GM20431 (cell line): Measurements from ENCODE around the gene HOXA11.

ENCODE experiments used
- in situ Hi-C: fragments of 300-500 bp; cut with MseI, MboI; formaldehyde crosslinking; loops from one replicate; pipeline ENCODE4 v1.15.0; 2020; ENCODE audit warnings: low sequenced_read_pairs; ENCODE audit not compliant: unreplicated experiment

The HOXA11 gene

DNA sequence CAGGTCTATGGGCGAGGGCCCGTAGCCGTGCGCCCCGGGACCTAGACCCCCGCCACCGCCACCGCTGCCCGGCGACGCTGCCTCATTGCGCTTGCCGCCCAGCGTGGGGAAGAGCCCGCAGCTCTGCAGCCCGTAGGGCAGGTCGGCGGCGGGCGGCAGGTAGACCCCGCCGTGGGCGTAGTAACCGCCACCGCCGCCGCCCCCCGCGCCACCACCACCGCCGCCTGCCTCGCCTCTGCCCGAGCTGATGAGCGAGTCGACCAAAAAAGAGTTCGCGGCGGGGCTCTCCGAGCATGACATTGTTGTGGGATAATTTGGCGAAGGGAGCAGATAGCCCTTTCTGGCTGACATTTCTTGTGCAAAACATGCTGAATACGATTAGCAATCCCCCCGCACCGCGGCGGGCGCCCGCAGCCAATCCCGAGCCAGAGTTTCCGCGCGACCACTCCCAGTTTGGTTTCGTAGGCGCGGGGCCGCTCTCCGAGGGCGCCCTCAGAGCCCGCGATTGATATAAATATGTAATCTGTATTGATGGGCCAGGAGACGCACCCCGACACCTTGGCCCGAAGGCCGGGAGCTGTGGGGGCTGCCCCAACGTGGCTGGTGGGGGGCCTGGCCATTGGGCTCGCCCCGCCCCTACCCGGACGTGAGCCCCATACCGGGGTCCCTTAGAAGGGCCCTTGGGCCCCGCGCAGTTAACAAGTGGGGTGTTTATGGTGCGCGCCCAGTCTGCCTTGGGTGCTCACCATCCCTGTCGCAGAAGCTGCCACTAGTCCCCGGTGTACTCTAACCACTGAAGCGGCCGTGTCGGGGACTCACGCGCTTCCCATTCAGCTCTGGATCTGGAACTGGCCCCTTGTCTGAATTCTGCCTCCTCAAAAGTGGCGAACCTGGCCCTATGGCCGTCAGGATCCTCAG, 10.8 kb downstream of the HOXA11 start, which contains the start of gene HOXA10:
HOXA10 (minus strand) TSS at position 365 of the 918 bp plus-strand sequence; CDS start at position 351, 14 bp downstream.
- in situ Hi-C loops, result loop anchor here (25.0 kb wide), 2 partner anchors 787 to 1312 kb away; no protein-coding TSS in a partner anchor

DNA sequence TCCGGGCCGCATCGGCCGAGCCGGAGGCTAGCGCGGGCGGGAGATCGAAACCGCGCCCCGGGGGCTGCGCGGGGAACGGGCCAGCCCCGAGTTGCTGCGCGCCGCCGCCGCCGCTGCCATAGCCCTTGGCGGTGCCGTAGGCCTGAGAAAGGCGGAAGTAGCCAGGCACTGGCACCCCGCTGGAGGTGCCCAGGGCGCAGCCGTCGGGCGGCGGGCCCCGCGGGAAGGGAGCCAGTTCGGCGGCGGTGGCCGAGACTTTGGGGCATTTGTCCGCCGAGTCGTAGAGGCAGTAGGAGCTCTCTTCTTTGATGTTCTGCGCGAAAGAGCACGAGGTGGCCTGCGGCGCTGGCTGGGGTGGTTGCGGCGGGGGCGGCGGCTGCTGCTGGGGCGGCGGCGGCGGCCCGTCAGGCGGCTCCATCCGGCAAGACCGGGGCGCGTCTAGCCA, 11.5 kb downstream of the HOXA11 start:
- in situ Hi-C loops, result loop anchor here (25.0 kb wide), 2 partner anchors 786 to 1311 kb away; no protein-coding TSS in a partner anchor

- in situ Hi-C loops, result loop anchor here (25.0 kb wide), 2 partner anchors 786 to 1311 kb away; no protein-coding TSS in a partner anchor
Measured at GRCh38 chr7:27172823-27173510, 12.1 kb downstream of the HOXA11 start.

- in situ Hi-C loops, result loop anchor here (25.0 kb wide), 2 partner anchors 785 to 1310 kb away; no protein-coding TSS in a partner anchor
Measured at GRCh38 chr7:27172315-27172774, 12.7 kb downstream of the HOXA11 start.

- in situ Hi-C loops, result loop anchor here (25.0 kb wide), 2 partner anchors 784 to 1309 kb away; no protein-coding TSS in a partner anchor
Measured at GRCh38 chr7:27171637-27172314, 13.3 kb downstream of the HOXA11 start.

DNA sequence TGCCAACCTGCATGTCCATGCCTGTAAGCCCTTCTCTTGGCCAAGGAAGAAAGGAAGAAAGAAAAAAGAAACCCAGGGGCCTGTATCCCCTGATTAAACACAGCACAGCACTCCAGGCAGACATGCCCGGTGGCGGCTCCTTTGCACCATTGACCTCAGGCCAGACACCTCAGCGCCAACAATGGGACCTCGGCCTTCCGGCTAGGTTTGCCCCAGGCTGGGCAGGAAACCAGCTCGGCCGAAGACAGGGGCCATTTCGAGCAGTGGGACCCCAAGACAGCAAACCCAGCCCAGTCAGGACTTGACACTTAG, 13.8 kb downstream of the HOXA11 start:
- in situ Hi-C loops, result loop anchor here (25.0 kb wide), 2 partner anchors 784 to 1309 kb away; no protein-coding TSS in a partner anchor

GRCh38 chr7:27170426-27171324, 14.4 kb downstream of the HOXA11 start:
- in situ Hi-C loops, result loop anchor here (25.0 kb wide), 2 partner anchors 783 to 1308 kb away; no protein-coding TSS in a partner anchor

DNA sequence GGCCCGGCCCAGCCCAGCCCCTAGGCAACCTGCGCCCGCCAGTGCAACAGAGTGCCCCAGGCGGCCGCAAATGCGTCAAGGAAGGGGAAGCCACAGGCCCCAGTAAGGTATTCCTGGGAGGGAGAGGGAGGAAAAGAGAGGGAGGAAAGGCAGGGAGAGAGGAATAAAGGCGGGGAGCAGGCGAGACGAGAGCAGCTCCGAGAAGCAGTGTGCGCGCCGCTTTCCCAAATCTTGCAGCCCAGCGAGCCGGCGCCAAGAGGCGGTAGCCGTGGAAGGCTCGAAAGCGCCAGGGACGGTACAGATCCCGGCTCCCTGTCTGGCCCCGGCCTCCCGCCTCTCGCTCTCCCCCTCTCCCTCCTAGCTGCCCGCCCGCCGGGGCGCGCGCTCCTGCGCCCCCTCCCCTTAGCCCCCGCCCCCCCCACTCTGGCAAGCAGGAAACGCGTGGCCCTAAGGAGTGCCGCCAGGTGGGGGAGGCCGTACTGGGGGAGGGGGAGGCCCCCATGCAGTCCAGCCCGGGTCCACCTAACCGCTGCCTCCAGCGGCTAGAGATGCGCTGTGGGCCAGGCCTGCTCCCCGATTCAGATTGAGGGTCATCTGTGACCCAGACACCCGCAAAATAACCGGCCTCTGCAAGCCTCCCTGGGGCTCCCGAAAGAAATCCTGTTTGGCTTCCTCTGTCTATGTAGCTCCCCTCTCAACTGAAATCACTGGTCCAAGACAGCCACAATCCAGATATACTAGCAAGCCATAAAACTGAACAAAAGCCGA, 15.2 kb downstream of the HOXA11 start:
- in situ Hi-C loops, result loop anchor here (25.0 kb wide), 2 partner anchors 783 to 1308 kb away; no protein-coding TSS in a partner anchor

- in situ Hi-C loops, result loop anchor here (25.0 kb wide), 2 partner anchors 781 to 1306 kb away; no protein-coding TSS in a partner anchor
Measured at GRCh38 chr7:27168265-27168947, 16.6 kb downstream of the HOXA11 start.

DNA sequence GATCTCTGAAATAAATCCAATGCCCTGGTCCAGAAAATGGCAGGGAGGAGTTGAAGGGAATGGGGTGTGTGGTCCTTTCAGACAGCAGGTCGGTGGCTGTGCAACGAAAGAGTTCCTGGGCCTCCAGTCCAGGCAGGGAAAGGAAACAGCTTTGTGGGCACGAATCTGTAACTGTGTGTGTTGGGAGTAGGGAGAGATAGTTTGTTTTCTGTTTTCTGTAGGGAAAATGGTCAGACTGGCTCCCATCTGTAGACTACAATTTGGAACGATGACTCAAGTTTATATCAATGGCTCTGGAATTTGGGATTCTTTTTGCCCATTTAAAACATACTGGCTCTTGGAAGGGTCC, 17.1 kb downstream of the HOXA11 start:
- in situ Hi-C loops, result loop anchor here (25.0 kb wide), 2 partner anchors 781 to 1306 kb away; no protein-coding TSS in a partner anchor

- in situ Hi-C loops, result loop anchor here (25.0 kb wide), 2 partner anchors 780 to 1305 kb away; no protein-coding TSS in a partner anchor
Measured at GRCh38 chr7:27166531-27167505, 18.2 kb downstream of the HOXA11 start.

DNA sequence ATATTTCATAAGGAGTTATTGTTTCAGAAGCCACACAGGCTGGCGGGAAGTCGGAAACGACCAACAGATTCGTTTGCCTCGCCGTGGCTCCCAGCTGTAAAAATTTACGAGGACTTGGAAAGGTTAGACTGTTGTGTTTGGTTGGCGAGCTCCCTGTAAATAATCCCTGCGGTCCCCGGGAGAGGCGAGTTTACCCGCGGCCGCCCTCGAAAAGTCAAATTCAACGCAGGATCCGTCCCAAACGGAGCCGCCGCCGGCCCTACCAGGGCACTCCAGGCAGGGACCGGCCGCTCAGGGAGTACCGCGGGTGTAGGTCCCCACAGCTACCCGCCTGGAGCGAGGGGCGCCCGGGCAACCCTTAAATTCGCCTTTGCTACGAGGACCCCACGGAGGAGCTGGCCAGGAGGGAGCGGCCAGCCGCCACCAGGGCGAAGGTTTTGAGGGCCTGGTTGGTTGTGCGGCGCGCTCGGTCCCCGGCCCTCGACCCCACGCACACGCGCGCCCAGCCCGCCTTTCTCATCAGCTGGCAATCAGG, 19.0 kb downstream of the HOXA11 start:
- in situ Hi-C loops, result loop anchor here (25.0 kb wide), 2 partner anchors 779 to 1304 kb away; no protein-coding TSS in a partner anchor

- in situ Hi-C loops, result loop anchor here (25.0 kb wide), 2 partner anchors 778 to 1303 kb away; no protein-coding TSS in a partner anchor
Measured at GRCh38 chr7:27165089-27165995, 19.7 kb downstream of the HOXA11 start, which contains the start of gene HOXA9. HOXA9 (minus strand) TSS chr7:27165537; CDS start chr7:27165457, 80 bp downstream.

GRCh38 chr7:27164367-27165088, 20.5 kb downstream of the HOXA11 start:
- in situ Hi-C loops, result loop anchor here (25.0 kb wide), 2 partner anchors 777 to 1302 kb away; no protein-coding TSS in a partner anchor
